HG03571 (cell line): Measurements from ENCODE around the gene MAGOHB.
"Not testable (repeated sequence)": the region's sequence is repeated elsewhere in the genome, so short reads cannot be mapped to it uniquely, and the experiment has no call there.

Experiments
- ATAC-seq: cut with Tn5 transposase; IDR thresholded peaks from one replicate; pipeline ENCODE4 v1.9.1; 2021; ENCODE audit not compliant: unreplicated experiment

The MAGOHB gene

GRCh38 chr12:10612984-10613348 is 443 bp downstream of the MAGOHB start:
- ATAC-seq: peak; percentile 17

DNA sequence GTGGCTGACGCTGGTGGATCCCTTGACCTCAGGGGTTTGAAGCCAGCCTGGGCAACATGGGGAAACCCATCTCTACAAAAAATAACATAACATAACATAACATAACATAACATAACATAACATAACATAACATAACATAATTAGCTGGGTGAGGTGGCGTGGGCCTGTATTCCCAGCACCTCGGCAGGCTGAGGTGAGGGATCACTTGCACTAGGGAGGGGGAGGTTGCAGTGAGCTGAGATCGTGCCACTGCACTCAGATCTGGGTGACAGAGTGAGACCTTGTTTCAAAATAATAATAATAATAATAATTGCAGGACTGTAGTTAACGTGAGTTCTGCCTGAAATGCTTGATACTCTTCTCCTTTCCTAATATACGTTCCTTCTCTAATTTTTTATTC is 1.3 kb downstream of the MAGOHB start:
- no peak for ATAC-seq

DNA sequence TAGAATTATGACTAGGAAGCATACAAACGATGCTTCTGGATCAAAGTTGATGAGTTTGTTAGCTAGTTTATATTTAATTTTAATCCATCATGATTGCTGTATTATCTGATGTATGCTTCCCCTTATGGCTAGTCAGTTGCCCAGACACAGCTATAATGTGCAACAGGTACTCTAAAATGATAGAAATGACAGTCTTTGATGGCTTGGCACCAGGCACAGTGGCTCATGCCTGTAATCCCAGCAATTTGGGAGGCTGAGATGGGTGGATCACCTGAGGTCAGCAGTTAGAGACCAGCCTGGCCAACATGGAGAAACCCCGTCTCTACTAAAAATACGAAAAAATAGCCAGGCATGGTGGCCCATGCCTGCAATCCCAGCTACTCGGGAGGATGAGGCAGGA is 2.2 kb downstream of the MAGOHB start:
- not testable (repeated sequence) for ATAC-seq

DNA sequence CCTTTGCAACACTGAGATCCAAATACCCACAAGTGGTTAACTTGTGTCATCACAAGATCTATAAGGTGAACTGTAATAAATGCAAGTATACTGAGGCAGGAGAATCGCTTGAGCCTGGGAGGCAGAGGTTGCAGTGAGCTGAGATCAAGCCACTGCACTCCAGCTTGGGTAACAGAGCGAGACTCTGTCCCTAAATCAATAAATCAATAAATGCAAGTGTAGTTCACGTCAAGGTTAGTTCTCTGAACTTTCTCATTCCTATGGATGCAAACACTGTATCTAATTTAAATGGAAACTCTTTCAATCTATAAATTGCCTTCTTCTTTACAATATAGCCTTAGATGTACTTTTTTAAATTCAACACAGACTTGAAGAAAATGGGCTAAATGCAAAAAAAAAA is 3.2 kb downstream of the MAGOHB start:
- no peak for ATAC-seq

- ATAC-seq: no peak
Observed at GRCh38 chr12:10607885-10608458, 5.4 kb downstream of the MAGOHB start.

DNA sequence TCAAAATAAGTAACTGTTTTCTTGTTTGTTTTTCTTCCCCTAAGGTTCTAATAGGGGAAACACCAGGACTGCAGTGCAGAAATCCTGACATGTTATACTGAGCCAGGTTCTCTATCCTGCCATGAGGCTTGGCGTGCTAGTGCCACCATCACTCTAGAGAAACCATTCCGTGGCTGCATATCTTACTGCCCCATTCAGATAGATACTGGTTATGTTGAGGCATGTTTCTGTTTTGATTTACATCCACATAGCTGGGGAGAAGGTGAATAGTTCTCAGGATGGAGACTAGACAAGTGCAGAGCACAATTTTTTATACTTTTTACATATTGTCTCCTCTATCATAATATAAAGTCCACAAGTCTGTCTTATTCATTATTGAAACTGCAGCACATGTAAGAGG is 11.5 kb downstream of the MAGOHB start:
- no peak for ATAC-seq

DNA sequence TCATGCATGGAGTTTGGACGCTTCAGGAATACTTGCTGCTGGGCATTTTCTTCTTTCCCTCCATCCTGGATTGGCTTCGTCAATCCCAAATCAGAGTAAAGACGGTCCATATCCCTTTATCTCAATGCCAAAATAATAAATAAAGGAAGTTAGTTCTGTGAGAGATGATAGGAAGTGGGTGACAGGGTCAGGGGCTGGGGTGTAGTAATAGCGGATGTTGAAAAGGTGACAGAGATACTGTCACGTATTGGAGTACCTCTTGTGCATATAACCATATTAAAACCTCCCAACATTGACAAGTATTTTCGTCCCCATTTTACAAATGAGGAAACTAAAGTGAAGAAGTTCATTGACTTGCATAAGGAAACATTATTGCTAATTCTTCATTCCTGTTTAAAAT is 12.4 kb downstream of the MAGOHB start:
- no peak for ATAC-seq

DNA sequence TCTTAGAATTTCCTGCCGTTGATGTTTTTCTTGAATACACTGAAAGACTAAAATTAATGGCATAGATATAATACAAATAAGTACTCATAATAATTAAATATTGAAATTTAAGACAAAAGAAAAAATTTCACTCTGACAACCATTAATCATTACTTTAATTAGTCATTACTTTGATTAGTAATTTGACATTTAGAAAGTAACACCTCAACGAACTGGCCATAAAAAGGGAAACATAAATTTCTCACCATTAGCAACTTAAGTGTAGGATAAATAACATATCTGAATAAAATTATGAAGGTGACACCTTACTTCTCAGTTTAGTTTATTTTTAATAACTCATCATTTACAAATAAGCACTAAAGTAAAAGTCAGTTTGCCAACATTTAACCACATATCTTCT is 17.5 kb downstream of the MAGOHB start:
- ATAC-seq: no peak

DNA sequence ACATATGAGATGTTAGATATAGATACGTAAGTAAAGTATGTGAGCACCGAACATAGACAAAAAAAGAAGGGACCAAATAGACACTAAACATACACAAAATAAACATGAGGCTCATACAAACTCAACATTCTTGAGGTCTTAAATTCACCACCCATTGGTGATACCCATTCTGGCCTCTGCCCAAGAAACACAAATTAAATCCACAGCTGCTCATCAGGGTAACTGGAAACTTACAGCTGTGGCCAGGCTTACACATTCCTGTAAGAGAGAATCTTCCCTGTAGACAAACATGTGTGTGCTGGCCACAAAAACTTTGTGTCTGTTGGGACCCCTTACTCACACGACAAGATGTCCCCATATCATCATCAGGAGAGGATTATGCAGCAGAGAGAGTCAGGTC is 22.4 kb downstream of the MAGOHB start:
- ATAC-seq: no peak

DNA sequence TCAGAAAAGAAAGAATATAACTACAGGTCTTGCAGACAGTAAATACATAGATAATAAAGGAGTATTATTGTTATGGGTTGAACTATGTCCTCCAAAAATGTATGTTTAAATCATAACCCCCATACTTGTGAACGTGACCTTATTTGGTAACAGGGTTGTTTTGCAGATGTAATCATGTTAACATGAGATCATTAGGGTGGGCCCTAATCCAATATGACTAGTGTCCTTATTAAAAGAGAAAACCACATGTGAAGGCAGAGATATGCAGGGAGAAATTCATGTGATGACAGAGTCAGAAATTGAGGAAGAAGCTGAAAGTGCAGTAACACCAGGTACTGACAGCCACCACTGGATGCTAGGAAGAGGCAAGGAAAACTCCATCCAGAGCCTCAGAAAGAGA is 29.0 kb downstream of the MAGOHB start:
- ATAC-seq: no peak

DNA sequence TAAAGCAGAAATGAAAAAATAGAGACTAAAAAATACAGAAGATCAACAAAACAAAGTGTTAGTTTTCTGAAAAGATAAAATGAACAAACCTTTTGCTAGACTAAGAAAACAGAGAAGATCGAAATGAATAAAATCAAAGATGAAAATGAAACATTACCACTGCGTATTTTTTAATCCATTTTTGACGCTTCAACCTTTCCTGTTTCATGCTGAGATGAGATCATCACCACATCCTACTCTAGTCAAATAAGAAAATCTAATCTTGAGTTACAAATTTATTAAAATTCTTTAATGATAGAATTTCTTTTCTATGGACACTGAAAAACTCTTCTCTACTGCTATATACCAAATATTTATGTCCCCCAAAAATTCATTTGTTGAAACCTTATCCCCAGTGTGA is 30.7 kb downstream of the MAGOHB start:
- ATAC-seq: no peak

DNA sequence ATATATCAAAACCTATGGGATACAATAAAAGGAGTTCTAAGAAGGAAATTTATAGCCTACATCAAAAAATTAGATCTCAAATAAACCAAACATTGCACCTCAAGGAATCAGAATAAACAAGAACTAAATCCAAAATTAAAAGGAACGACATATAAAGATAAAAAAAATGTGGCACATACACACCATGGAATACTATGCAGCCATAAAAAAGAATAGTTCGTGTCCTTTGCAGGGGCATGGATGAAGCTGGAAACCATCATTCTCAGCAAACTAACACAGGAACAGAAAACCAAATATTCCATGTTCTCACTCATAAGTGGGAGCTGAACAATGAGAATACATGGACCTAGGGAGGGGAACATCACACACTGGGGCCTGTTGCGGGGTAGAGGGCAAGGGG is 31.3 kb downstream of the MAGOHB start:
- not testable (repeated sequence) for ATAC-seq

- ATAC-seq: no peak
Observed at GRCh38 chr12:10574307-10574706, 39.1 kb downstream of the MAGOHB start.

DNA sequence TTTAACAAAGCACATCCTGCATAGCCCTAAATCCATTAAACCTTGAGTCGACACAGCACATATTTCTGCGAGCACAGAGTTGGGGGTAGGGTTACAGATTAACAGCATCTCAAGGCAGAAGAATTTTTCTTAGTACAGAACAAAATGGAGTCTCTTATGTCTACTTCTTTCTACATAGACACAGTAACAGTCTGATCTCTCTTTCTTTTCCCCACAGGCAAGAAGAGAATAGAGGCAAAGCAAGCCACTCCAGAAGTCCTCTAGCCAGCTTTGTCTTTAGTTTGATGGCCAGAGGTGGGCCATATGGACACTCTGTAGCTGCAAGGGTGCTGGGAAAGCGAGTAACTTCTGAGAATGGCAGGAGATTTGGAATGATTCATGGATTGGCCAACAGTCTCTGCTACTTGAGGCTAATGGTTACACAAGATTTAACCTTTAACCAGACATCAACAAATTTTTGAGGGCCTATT is 41.4 kb downstream of the MAGOHB start:
- ATAC-seq: not testable (repeated sequence)

DNA sequence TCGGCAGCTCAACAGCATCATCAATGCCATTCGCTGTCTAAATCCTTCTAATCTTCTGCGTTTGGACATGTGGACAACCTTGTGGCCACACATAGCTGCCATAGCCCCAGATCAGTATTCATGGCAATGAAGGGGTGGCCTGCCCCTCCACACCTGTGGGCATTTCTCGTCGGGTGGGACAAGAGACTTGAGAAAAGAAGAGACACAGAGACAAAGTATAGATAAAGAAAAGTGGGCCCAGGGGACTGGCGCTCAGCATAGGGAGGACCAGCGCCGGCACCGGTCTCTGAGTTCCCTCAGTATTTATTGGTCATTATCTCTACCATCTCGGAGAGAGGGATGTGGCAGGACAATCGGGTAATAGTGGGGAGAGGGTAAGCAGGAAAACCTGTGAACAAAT is 42.3 kb downstream of the MAGOHB start:
- ATAC-seq: no peak

GRCh38 chr12:10567813-10568212 is 45.6 kb downstream of the MAGOHB start:
- no peak for ATAC-seq

DNA sequence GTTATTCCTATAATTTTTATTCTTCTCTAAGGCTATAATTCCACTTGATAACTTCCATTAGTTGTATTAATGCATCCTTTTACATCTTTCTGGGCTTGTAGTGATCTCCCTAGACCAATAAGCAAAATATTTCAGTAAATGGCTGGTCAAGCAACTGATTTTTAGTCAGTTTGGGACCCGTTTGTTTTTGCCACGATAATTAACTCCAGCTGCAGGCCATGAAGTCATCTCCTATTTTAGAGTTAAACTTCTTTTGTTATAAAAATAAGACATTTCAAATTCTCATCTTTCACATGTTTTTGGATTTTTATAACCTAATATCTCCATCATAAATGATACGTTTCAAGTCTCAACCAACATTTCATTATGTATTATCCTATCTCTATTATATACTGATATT is 49.4 kb downstream of the MAGOHB start:
- ATAC-seq: no peak

DNA sequence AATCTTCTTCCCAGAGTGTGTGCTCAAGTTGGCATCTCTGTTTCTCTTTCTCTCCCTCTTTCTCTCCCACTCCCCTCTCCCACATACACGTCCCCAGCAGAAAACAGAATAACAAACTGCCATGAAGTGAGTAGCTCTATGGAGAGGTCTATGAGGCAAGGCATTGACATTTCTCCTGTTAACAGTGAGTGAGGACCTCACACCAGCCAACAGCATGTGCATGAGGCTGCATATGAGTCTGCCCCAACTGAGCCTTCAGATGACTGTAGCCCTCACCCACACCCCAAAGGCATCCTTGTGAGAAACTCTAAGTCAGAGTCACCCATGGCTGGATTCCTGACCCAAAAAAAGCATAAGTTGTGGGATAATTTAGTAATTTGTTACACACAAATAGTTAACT is 50.4 kb downstream of the MAGOHB start:
- no peak for ATAC-seq

GRCh38 chr12:10562306-10562933 is 51.0 kb downstream of the MAGOHB start:
- ATAC-seq: no peak

DNA sequence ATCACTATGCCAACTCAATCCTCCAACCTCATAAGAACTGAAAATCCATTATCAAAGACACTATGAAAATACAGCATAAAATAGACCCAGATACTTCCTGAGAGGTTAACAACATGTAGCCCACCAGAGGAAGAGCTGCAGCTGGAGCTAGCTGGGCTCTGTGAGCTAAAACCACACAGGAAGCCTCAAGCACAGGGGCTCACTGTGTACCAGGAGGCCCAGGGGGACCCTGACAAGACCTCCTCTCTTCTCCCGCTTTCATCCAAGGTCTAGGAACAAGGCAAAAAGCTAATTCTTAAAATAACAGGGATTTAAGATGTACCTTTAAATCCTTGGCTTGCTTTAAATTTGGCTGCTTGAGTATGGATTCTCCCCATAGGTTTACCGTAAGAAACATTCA is 54.2 kb downstream of the MAGOHB start:
- ATAC-seq: no peak

DNA sequence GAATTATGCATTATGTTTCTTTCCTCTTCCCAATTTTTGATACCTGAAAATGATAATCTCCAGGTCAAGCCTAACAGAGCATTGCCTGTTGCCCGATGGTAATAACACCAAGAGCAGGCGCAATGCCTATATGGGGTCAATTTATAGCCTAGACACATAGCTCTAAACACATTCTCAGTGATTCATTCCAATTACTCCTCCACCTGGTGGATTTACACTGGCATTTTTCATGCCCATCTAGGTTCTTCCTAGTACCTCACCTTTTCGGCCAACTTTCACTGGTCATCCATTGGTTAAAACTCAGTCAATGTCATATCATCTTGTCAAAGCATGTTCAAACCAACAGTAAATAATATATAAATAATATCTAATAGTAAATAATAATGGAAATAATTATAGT is 54.6 kb downstream of the MAGOHB start:
- ATAC-seq: no peak

DNA sequence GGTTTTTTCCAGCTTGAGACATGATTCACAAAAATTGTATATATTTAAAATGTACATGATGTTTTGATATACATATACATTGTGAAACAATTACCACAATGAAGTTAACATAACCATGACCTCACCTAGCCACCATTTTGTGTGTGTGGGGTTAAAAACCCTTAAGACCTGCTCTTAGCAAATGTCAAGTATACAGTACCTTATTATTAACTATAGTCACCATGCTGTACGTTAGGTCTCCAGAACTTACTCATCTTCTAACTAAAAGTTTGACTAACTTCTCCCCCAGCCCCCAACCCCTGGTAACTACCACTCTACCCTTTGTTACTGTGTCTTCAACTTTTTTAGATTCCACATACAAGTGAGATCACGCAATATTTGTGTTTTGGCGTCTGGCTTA is 55.1 kb downstream of the MAGOHB start:
- ATAC-seq: no peak

- peak; percentile 51 for ATAC-seq
Observed at GRCh38 chr12:10557766-10558165, 55.6 kb downstream of the MAGOHB start.
